ENCODE data around the gene TPST1. TPM values are rescaled to one million over a fixed set of nuclear protein-coding genes. Genes with fewer than 3 reads are reported as not detected.

The TPST1 gene
- total and polyA plus RNA-seq, 2 of the 8 experiments (the other 6 are each of a cell fraction or from before 2014, with no cell fraction given) = 8.2 to 18.4 TPM

GRCh38 chr7:66308411-66308810, 103.3 kb downstream of the TPST1 start (continued):
- no peak for TF ChIP-seq RAD21 (IDR thresholded peaks at IDR 0.05 in 1 of 2, conservative IDR thresholded peaks at IDR 0.05 in 1 of 2; ENCODE audit: low read depth in 2 of 2, low read length in 2 of 2)
- no peak for TF ChIP-seq CTBP2 (IDR thresholded peaks at IDR 0.05; ENCODE audit: borderline replicate concordance, insufficient read depth, insufficient read length, low read length)
- no peak for TF ChIP-seq CBX8 (IDR thresholded peaks at IDR 0.05; ENCODE audit: borderline replicate concordance, low read depth, low read length)
- TF ChIP-seq ZNF274 (IDR thresholded peaks at IDR 0.05; ENCODE audit: borderline replicate concordance, extremely low read depth, low read length) = no peak

Measured in H1 (cell line).